Activated CD8-positive, alpha-beta memory T cell treated with anti-CD3 and anti-CD28 coated beads, Interleukin-2, amount 10 ng/mL, durations not matched to agents 7 days and 5 days (primary cell): ENCODE measurements around the gene ACE. TPM values are rescaled to one million over a fixed set of nuclear protein-coding genes. Genes with fewer than 3 reads are reported as not detected.

ENCODE experiments used
- ATAC-seq: fragments of 150-1000 bp; cut with Tn5 transposase; one replicate; pipeline ENCODE4 v1.10.0; 2021; ENCODE audit warnings: moderate library complexity
- CTCF ChIA-PET: fragments of 350-600 bp; sonication (Branson Sonifier 250); formaldehyde crosslinking; loops from one replicate; lab custom pipeline; 2021; ENCODE audit warnings: antibody characterized with exemption; lab: Charles Lee
- DNase-seq: peaks from one replicate; pipeline ENCODE4 v3.0.0-alpha.2; 2020
- H3K27ac Mint-ChIP-seq: one replicate; pipeline ENCODE4 v1.8.0; 2021; ENCODE audit warnings: mild to moderate bottlenecking, mixed read lengths
- H3K27me3 Mint-ChIP-seq: one replicate; pipeline ENCODE4 v1.8.0; 2021; ENCODE audit warnings: mixed read lengths
- H3K36me3 Mint-ChIP-seq: one replicate; pipeline ENCODE4 v1.8.0; 2021; ENCODE audit warnings: mild to moderate bottlenecking, mixed read lengths
- H3K4me1 Mint-ChIP-seq: one replicate; pipeline ENCODE4 v1.8.0; 2021; ENCODE audit warnings: mixed read lengths
- H3K4me3 Mint-ChIP-seq: one replicate; pipeline ENCODE4 v1.8.0; 2021; ENCODE audit warnings: mild to moderate bottlenecking, moderate library complexity, mixed read lengths
- H3K9me3 Mint-ChIP-seq: one replicate; pipeline ENCODE4 v1.8.0; 2022; ENCODE audit warnings: low read depth, mixed read lengths
- total RNA-seq, 2 experiments: library from RNA; stranded (reverse); gene quantifications; one replicate each; pipeline ENCODE4 v1.2.3, GENCODE V29; 2021

The ACE gene
- total RNA-seq, 2 experiments from 2014 or later: 0.33 to 2.2 TPM

- Mint-ChIP-seq H3K27ac (no peak overlapping the region), H3K4me3 (no peak overlapping the region), H3K9me3 (no peaks in the 10 kb centered on the region), H3K36me3 (no peaks in the 10 kb centered on the region), H3K27me3 (peaks cover 28% of the 10 kb centered on the region), H3K4me1 (peaks cover 3% of the 10 kb centered on the region)
- CTCF ChIA-PET: interaction anchor here (2.1 kb wide), 1 partner anchor 55 kb away, joined by 5 read pairs; no protein-coding TSS in a partner anchor
- DNase-seq (no peak), ATAC-seq (no peak)
These were observed 58.1 kb downstream of the ACE start for GRCh38 chr17:63534816-63535455.

- no peak for DNase-seq
- Mint-ChIP-seq H3K36me3 (no peaks in the 10 kb centered on the region), H3K27me3 (peaks cover 31% of the 10 kb centered on the region), H3K9me3 (no peaks in the 10 kb centered on the region), H3K4me1 (peaks cover 3% of the 10 kb centered on the region), H3K27ac (no peak overlapping the region), H3K4me3 (no peak overlapping the region)
- no peak for ATAC-seq
- CTCF ChIA-PET: interaction anchor here (2.1 kb wide), 1 partner anchor 56 kb away, joined by 5 read pairs; no protein-coding TSS in a partner anchor
These were observed 58.8 kb downstream of the ACE start for GRCh38 chr17:63535640-63536039.

GRCh38 chr17:63537001-63537400 lies 60.1 kb downstream of the ACE start:
- ATAC-seq: no peak
- no peaks in the 10 kb centered on the region for H3K36me3 Mint-ChIP-seq
- no peak overlapping the region for H3K4me3 Mint-ChIP-seq
- H3K27me3 Mint-ChIP-seq: peaks cover 34% of the 10 kb centered on the region
- no peak for DNase-seq
- H3K9me3 Mint-ChIP-seq: no peaks in the 10 kb centered on the region
- CTCF ChIA-PET: interaction anchor here (2.1 kb wide), 1 partner anchor 57 kb away, joined by 5 read pairs; no protein-coding TSS in a partner anchor
- peaks cover 3% of the 10 kb centered on the region for H3K4me1 Mint-ChIP-seq
- no peak overlapping the region for H3K27ac Mint-ChIP-seq

GRCh38 chr17:63537991-63538692 lies 61.3 kb downstream of the ACE start:
- CTCF ChIA-PET: no interaction called here
- no peak overlapping the region for H3K4me3 Mint-ChIP-seq
- peaks cover 3% of the 10 kb centered on the region for H3K4me1 Mint-ChIP-seq

GRCh38 chr17:63538693-63539595 lies 62.1 kb downstream of the ACE start:
- Mint-ChIP-seq H3K9me3 (no peaks in the 10 kb centered on the region), H3K4me1 (peaks cover 3% of the 10 kb centered on the region), H3K27ac (no peak overlapping the region), H3K27me3 (peaks cover 34% of the 10 kb centered on the region), H3K4me3 (no peak overlapping the region), H3K36me3 (no peaks in the 10 kb centered on the region)
- CTCF ChIA-PET: no interaction called here
- ATAC-seq (no peak), DNase-seq (no peak)

More at GRCh38 chr17:63537991-63538692, 61.3 kb downstream of the ACE start:
- peaks cover 34% of the 10 kb centered on the region for H3K27me3 Mint-ChIP-seq
- no peak overlapping the region for H3K27ac Mint-ChIP-seq
- no peaks in the 10 kb centered on the region for H3K9me3 Mint-ChIP-seq
- ATAC-seq: peak; percentile 32
- H3K36me3 Mint-ChIP-seq: no peaks in the 10 kb centered on the region
- no peak for DNase-seq

GRCh38 chr17:63540590-63540989 lies 63.7 kb downstream of the ACE start:
- no peak overlapping the region for H3K27ac Mint-ChIP-seq
- DNase-seq: no peak
- peaks cover 3% of the 10 kb centered on the region for H3K4me1 Mint-ChIP-seq
- peaks cover 34% of the 10 kb centered on the region for H3K27me3 Mint-ChIP-seq
- ATAC-seq: no peak
- no peaks in the 10 kb centered on the region for H3K9me3 Mint-ChIP-seq
- H3K4me3 Mint-ChIP-seq: no peak overlapping the region
- CTCF ChIA-PET: no interaction called here
- H3K36me3 Mint-ChIP-seq: no peaks in the 10 kb centered on the region

- H3K36me3 Mint-ChIP-seq: no peaks in the 10 kb centered on the region
- no peaks in the 10 kb centered on the region for H3K9me3 Mint-ChIP-seq
- no peak overlapping the region for H3K27ac Mint-ChIP-seq
- CTCF ChIA-PET: no interaction called here
- no peak for ATAC-seq
- DNase-seq: no peak
- peaks cover 31% of the 10 kb centered on the region for H3K27me3 Mint-ChIP-seq
- no peak overlapping the region for H3K4me3 Mint-ChIP-seq
- peaks cover 3% of the 10 kb centered on the region for H3K4me1 Mint-ChIP-seq
These were observed 65.3 kb downstream of the ACE start for GRCh38 chr17:63542218-63542545.

- DNase-seq: no peak
- no peak overlapping the region for H3K4me3 Mint-ChIP-seq
- H3K9me3 Mint-ChIP-seq: no peaks in the 10 kb centered on the region
- no peaks in the 10 kb centered on the region for H3K36me3 Mint-ChIP-seq
- peaks cover 23% of the 10 kb centered on the region for H3K27me3 Mint-ChIP-seq
- H3K27ac Mint-ChIP-seq: no peak overlapping the region
- no peak for ATAC-seq
- H3K4me1 Mint-ChIP-seq: peaks cover 3% of the 10 kb centered on the region
- CTCF ChIA-PET: no interaction called here
These were observed 66.3 kb downstream of the ACE start for GRCh38 chr17:63542942-63543821.

- Mint-ChIP-seq H3K4me3 (no peak overlapping the region), H3K36me3 (no peaks in the 10 kb centered on the region), H3K27me3 (peaks cover 16% of the 10 kb centered on the region), H3K27ac (no peak overlapping the region), H3K9me3 (no peaks in the 10 kb centered on the region), H3K4me1 (no peaks in the 10 kb centered on the region)
- CTCF ChIA-PET: no interaction called here
- DNase-seq: no peak
- no peak for ATAC-seq
These were observed 67.1 kb downstream of the ACE start for GRCh38 chr17:63543822-63544420.

- Mint-ChIP-seq H3K27ac (no peak overlapping the region), H3K27me3 (peaks cover 8% of the 10 kb centered on the region), H3K9me3 (no peaks in the 10 kb centered on the region), H3K4me3 (no peak overlapping the region), H3K4me1 (no peaks in the 10 kb centered on the region), H3K36me3 (no peaks in the 10 kb centered on the region)
- CTCF ChIA-PET: interaction anchor here (1.4 kb wide), 1 partner anchor 67 kb away, joined by 5 read pairs; no protein-coding TSS in a partner anchor
- ATAC-seq: no peak
- no peak for DNase-seq
These were observed 67.8 kb downstream of the ACE start for GRCh38 chr17:63544467-63545301.

- H3K4me1 Mint-ChIP-seq: peaks cover 3% of the 10 kb centered on the region
These were observed 69.6 kb downstream of the ACE start for GRCh38 chr17:63546308-63547082.

More at GRCh38 chr17:63546308-63547082, 69.6 kb downstream of the ACE start:
- H3K36me3 Mint-ChIP-seq: no peaks in the 10 kb centered on the region
- H3K4me3 Mint-ChIP-seq: no peak overlapping the region
- H3K27me3 Mint-ChIP-seq: no peaks in the 10 kb centered on the region
- no peak for DNase-seq
- CTCF ChIA-PET: no interaction called here
- no peak for ATAC-seq
- no peaks in the 10 kb centered on the region for H3K9me3 Mint-ChIP-seq
- H3K27ac Mint-ChIP-seq: no peak overlapping the region
